Peyer's patch (tissue), 4 donors: ENCODE results near the gene TRIM56.

Source experiments
- POLR2A ChIP-seq, 2 donors: fragments of 450-650 bp; IDR thresholded peaks; one replicate each; pipeline ENCODE4 v1.5.1; 2017; ENCODE audit warnings: antibody characterized with exemption in 2 of 2, mild to moderate bottlenecking in 2 of 2, moderate library complexity in 2 of 2
- TF ChIP-seq, protein P1 (sequence below), 6 experiments: fragments of 450-650 bp in 4 of 6; fragments of 200-600 bp in 2 of 6; sonication (generic) in 1 of 6; IDR thresholded peaks; one replicate each; pipeline ENCODE4 v1.5.1; 2017 to 2019; ENCODE audit warnings: antibody characterized with exemption in 6 of 6, mild to moderate bottlenecking in 3 of 6, moderate library complexity in 1 of 6

DNA sequence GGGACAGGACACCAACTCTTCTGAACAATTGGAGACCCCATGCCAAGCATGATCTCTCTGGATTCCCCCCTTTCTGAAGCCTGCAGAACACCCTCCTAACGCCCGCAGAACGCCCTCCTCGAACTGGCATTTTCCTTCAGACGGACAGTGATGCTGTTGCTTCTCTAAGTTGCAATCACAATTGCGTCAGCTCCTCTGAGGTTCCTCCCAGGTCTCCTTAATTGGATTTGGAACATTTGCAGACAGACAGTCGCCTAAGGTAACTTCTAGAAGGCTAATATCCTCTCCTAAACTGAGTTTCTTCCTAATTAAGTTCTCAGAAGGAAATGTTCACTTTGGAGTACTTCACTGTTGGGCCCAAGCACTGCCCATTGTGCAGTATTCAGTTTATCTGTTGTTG, 21.1 kb downstream of the TRIM56 start:
- TF ChIP-seq POLR2A (IDR thresholded peaks at IDR 0.05), result no peak
- TF ChIP-seq, protein P1, sequence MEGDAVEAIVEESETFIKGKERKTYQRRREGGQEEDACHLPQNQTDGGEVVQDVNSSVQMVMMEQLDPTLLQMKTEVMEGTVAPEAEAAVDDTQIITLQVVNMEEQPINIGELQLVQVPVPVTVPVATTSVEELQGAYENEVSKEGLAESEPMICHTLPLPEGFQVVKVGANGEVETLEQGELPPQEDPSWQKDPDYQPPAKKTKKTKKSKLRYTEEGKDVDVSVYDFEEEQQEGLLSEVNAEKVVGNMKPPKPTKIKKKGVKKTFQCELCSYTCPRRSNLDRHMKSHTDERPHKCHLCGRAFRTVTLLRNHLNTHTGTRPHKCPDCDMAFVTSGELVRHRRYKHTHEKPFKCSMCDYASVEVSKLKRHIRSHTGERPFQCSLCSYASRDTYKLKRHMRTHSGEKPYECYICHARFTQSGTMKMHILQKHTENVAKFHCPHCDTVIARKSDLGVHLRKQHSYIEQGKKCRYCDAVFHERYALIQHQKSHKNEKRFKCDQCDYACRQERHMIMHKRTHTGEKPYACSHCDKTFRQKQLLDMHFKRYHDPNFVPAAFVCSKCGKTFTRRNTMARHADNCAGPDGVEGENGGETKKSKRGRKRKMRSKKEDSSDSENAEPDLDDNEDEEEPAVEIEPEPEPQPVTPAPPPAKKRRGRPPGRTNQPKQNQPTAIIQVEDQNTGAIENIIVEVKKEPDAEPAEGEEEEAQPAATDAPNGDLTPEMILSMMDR (IDR thresholded peaks at IDR 0.05), result no peak
